Measurements from ENCODE around the gene H6PD. TPM values are rescaled to one million over a fixed set of nuclear protein-coding genes. Genes with fewer than 3 reads are reported as not detected.
A peak's percentile ranks its signal among the peaks of the same experiment; 100 is the strongest.

H6PD gene
- total and polyA plus RNA-seq, 2 donors (not counting 3 experiments of a cell fraction or from before 2014, with no cell fraction given): 24.5 to 29.0 TPM

GRCh38 chr1:9294910-9295636, 60.5 kb downstream of the H6PD start:
- Histone ChIP-seq H3K9me1 (replicated peaks; ENCODE audit: control insufficient read depth, extremely low read depth, insufficient read depth, low read length) (no peaks in the 10 kb centered on the region), H3K9me3 (replicated peaks; ENCODE audit: control insufficient read depth, insufficient read depth, low read length) (no peaks in the 10 kb centered on the region), H3K4me1 (ENCODE audit: control insufficient read depth, extremely low read depth, insufficient read depth, low read length) (peaks cover 13% of the 10 kb centered on the region), H3K36me3 (ENCODE audit: control insufficient read depth in 2 of 2, extremely low read depth in 1 of 2, insufficient read depth in 2 of 2, low read length in 2 of 2) (peaks cover 0 to 2% of the 10 kb centered on the region in 2 experiments), H3K4me2 (ENCODE audit: insufficient read depth, low read length) (peak overlapping the region; percentile 14), H3K27me3 (ENCODE audit: control insufficient read depth in 2 of 2, insufficient read depth in 2 of 2, low read length in 2 of 2) (no peaks in the 10 kb centered on the region), H2AFZ (ENCODE audit: low read depth, low read length) (no peak overlapping the region), H3K27ac (ENCODE audit: insufficient read depth, low read depth, low read length) (peak overlapping the region; percentile 43), H3K4me3 (replicated peaks in 1 of 3; ENCODE audit: insufficient read depth in 1 of 3, low read depth in 1 of 3, low read length in 3 of 3) (peak overlapping the region in 2 of 3 experiments; percentile 64 to 67), H3K9ac (replicated peaks; ENCODE audit: extremely low read depth, insufficient read depth, low read length) (peak overlapping the region; percentile 44), H4K20me1 (replicated peaks; ENCODE audit: control insufficient read depth, extremely low read depth, insufficient read depth, low read length) (no peaks in the 10 kb centered on the region), H3K79me2 (ENCODE audit: control insufficient read depth, insufficient read depth, low read length) (peaks cover 64% of the 10 kb centered on the region)
- intact Hi-C loops (cut with micrococcal nuclease): loop anchor here (1.0 to 5.0 kb wide), 5 partner anchors 8 to 147 kb away; no protein-coding TSS in a partner anchor
- dilution Hi-C loops (cut with MboI; ENCODE audit: extremely low pct_ligation_motif_present, low sequenced_read_pairs): no loop called here
- DNase-seq (ENCODE audit: low read depth, low spot score) (peak; percentile 53), FAIRE-seq (no peak)
- no TSS peak for BruUV-seq (replicated peaks)
- TF ChIP-seq JUN (IDR thresholded peaks at IDR 0.05; ENCODE audit: borderline replicate concordance, insufficient read depth, insufficient read length, low read depth): no peak
- TF ChIP-seq POLR2AphosphoS5 (IDR thresholded peaks at IDR 0.05; ENCODE audit: insufficient read depth, low read depth, low read length): no peak
- TF ChIP-seq, protein P1, sequence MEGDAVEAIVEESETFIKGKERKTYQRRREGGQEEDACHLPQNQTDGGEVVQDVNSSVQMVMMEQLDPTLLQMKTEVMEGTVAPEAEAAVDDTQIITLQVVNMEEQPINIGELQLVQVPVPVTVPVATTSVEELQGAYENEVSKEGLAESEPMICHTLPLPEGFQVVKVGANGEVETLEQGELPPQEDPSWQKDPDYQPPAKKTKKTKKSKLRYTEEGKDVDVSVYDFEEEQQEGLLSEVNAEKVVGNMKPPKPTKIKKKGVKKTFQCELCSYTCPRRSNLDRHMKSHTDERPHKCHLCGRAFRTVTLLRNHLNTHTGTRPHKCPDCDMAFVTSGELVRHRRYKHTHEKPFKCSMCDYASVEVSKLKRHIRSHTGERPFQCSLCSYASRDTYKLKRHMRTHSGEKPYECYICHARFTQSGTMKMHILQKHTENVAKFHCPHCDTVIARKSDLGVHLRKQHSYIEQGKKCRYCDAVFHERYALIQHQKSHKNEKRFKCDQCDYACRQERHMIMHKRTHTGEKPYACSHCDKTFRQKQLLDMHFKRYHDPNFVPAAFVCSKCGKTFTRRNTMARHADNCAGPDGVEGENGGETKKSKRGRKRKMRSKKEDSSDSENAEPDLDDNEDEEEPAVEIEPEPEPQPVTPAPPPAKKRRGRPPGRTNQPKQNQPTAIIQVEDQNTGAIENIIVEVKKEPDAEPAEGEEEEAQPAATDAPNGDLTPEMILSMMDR (IDR thresholded peaks at IDR 0.05; ENCODE audit: extremely low read depth in 1 of 2, insufficient read depth in 1 of 2, low read depth in 1 of 2, low read length in 2 of 2): peak in 1 of 2 donors; percentile 21
- no peak for TF ChIP-seq EZH2 (IDR thresholded peaks at IDR 0.05; ENCODE audit: borderline replicate concordance, low read depth, low read length, severe bottlenecking)
- TF ChIP-seq, protein P2, sequence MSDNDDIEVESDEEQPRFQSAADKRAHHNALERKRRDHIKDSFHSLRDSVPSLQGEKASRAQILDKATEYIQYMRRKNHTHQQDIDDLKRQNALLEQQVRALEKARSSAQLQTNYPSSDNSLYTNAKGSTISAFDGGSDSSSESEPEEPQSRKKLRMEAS (IDR thresholded peaks at IDR 0.05; ENCODE audit: insufficient read depth, insufficient read length): no peak
- ChIA-PET POLR2A (no interaction called here), CTCF (interaction anchor here (0.5 to 0.9 kb wide), 4 partner anchors 79 to 196 kb away, joined by 3 to 5 read pairs (median 4); no protein-coding TSS in a partner anchor)
